Left ventricle myocardium inferior (tissue), 1 donor: ENCODE measurements around the gene PHYKPL. TPM values are rescaled to one million over a fixed set of nuclear protein-coding genes. Genes with fewer than 3 reads are reported as not detected.

Experiments
- DNase-seq: peaks from one replicate; pipeline ENCODE4 v3.0.0-alpha.2; 2020
- H3K27ac ChIP-seq: fragments of 200-600 bp; replicated peaks from 2 replicates; pipeline ENCODE4 v1.8.0; 2021
- H3K27me3 ChIP-seq: fragments of 200-600 bp; 2 replicates; pipeline ENCODE4 v1.8.0; 2021; ENCODE audit warnings: low read depth
- H3K36me3 ChIP-seq: fragments of 200-600 bp; 2 replicates; pipeline ENCODE4 v1.8.0; 2021
- H3K4me1 ChIP-seq: fragments of 200-600 bp; 2 replicates; pipeline ENCODE4 v1.8.0; 2021
- H3K4me3 ChIP-seq: fragments of 200-600 bp; 2 replicates; pipeline ENCODE4 v1.8.0; 2021; ENCODE audit warnings: mild to moderate bottlenecking, moderate library complexity
- H3K9me3 ChIP-seq: fragments of 200-600 bp; replicated peaks from 2 replicates; pipeline ENCODE4 v1.8.0; 2021
- intact Hi-C: fragments of 100-400 bp; cut with micrococcal nuclease; formaldehyde crosslinking; loops from one replicate; pipeline ENCODE4 v1.11.0; 2022
- total RNA-seq: library from RNA; stranded (reverse); fragmentation: NEBNext Ultra II Directional; extraction: Animal tissue kit (Norgen Biotek cat#: 25700); gene quantifications from one replicate; pipeline ENCODE4 v1.2.1, GENCODE V29; 2021
- TF ChIP-seq, protein P1 (sequence below): fragments of 200-600 bp; IDR thresholded peaks from 2 replicates; pipeline ENCODE4 v1.8.0; 2021; ENCODE audit warnings: antibody characterized with exemption, mild to moderate bottlenecking, borderline replicate concordance
- donor health status: DM: no; HTN: yes; CAD: no; lungs with severe emphysema.

Gene PHYKPL
- total RNA-seq, 1 donor from 2014 or later: 34.0 TPM

DNA sequence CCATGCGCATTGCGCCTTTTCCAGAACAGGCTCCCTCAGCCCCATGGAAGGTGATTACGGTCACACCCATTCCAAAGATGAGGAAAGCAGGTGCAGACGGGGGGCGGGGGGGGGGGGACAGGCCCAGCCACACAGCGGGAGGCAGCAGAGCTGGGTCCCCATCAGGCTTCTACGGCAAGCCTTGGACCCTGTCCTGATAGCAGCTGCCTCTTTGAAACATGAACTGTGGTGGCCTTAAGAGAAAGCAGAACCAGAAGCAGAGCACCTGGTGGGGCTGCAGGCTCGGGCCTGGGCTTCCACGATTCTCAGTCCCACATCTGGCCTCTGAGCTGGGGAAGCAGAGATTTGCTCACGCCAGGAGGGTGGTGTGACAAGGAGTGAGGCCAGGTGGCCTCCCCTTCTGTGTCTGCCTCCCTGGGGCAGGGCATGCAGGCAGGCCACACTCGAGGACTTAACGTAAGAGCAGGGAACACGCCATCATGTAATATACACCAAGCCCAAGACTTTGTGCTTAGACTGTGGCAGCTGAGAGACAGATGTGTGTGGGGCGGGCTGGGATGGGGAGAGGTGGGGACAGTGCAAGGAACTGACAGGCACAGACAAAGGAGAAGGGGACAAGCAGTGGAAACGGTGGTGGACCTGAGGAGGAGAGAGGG is 14.2 kb upstream of the PHYKPL start:
- H3K27ac ChIP-seq: no peak overlapping the region
- peaks cover 26% of the 10 kb centered on the region for H3K4me1 ChIP-seq
- no peaks in the 10 kb centered on the region for H3K27me3 ChIP-seq
- no peaks in the 10 kb centered on the region for H3K9me3 ChIP-seq
- DNase-seq: no peak
- no peak overlapping the region for H3K4me3 ChIP-seq
- intact Hi-C loops: no loop called here
- TF ChIP-seq, protein P1, sequence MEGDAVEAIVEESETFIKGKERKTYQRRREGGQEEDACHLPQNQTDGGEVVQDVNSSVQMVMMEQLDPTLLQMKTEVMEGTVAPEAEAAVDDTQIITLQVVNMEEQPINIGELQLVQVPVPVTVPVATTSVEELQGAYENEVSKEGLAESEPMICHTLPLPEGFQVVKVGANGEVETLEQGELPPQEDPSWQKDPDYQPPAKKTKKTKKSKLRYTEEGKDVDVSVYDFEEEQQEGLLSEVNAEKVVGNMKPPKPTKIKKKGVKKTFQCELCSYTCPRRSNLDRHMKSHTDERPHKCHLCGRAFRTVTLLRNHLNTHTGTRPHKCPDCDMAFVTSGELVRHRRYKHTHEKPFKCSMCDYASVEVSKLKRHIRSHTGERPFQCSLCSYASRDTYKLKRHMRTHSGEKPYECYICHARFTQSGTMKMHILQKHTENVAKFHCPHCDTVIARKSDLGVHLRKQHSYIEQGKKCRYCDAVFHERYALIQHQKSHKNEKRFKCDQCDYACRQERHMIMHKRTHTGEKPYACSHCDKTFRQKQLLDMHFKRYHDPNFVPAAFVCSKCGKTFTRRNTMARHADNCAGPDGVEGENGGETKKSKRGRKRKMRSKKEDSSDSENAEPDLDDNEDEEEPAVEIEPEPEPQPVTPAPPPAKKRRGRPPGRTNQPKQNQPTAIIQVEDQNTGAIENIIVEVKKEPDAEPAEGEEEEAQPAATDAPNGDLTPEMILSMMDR: no peak
- H3K36me3 ChIP-seq: no peaks in the 10 kb centered on the region

DNA sequence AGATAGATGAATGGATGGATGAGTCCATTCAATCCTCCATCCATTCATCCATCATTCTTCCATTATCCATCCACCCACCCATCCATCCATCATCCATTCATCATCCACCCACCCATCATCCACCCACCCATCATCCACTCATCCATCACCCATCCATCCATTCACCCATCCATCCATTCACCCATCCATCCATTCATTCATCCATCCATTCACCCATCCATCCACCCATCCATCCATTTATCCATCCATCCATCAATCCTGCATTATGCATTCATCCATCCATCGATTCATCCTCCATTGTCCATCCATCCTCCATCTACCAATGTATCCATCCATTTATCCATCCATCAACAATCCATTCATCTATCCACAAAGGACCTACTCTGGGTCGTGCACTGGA is 12.8 kb upstream of the PHYKPL start:
- no peak overlapping the region for H3K4me3 ChIP-seq
- no peaks in the 10 kb centered on the region for H3K9me3 ChIP-seq
- intact Hi-C loops: no loop called here
- H3K4me1 ChIP-seq: peaks cover 36% of the 10 kb centered on the region
- H3K36me3 ChIP-seq: no peaks in the 10 kb centered on the region
- no peaks in the 10 kb centered on the region for H3K27me3 ChIP-seq
- TF ChIP-seq, protein P1: no peak
- no peak for DNase-seq
- H3K27ac ChIP-seq: no peak overlapping the region

DNA sequence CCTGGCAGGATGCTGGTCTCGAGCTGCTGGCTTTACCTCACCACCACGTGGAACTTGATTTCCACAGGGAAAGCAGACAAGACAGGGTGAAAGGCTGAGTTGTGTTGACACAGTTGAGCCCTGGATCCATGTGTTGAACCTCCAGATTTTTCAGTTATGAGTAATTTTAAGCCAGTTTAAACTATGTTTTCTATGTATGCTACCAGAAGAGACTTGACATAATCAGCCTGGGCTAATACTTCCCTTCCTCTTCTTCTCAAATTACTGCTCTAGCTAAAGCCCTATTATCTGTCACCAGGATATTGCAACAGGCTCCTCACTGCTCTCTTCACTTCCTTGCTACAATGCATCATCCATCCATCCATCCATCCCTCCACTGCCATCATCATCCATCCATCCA is 12.0 kb upstream of the PHYKPL start:
- intact Hi-C loops: no loop called here
- peaks cover 36% of the 10 kb centered on the region for H3K4me1 ChIP-seq
- DNase-seq: no peak
- TF ChIP-seq, protein P1: no peak
- H3K9me3 ChIP-seq: no peaks in the 10 kb centered on the region
- H3K36me3 ChIP-seq: no peaks in the 10 kb centered on the region
- H3K27ac ChIP-seq: no peak overlapping the region
- no peak overlapping the region for H3K4me3 ChIP-seq
- H3K27me3 ChIP-seq: no peaks in the 10 kb centered on the region

DNA sequence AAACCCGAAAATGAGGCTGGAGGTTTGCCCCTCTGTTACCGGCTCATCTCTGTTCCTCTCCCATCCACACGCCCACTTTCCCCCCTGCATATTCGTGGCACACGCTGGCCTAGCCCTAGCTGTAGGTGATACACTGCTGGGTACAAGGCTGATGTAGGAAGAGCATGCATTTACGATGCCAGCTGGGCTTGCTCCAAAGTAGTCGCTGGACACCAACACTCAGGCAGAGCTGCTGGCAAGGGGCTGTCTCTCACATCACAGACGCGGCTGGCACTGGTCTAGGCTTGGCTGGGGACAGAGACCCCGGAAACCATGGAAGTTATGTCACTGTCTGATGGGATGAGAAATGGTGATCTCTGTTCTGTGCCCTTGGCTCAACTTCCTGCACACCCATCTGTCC is 9.8 kb upstream of the PHYKPL start:
- Histone ChIP-seq H3K9me3 (no peaks in the 10 kb centered on the region), H3K27ac (no peak overlapping the region), H3K4me3 (no peak overlapping the region), H3K4me1 (peaks cover 49% of the 10 kb centered on the region), H3K27me3 (no peaks in the 10 kb centered on the region), H3K36me3 (no peaks in the 10 kb centered on the region)
- intact Hi-C loops: no loop called here
- DNase-seq: peak; percentile 58
- TF ChIP-seq, protein P1: no peak

DNA sequence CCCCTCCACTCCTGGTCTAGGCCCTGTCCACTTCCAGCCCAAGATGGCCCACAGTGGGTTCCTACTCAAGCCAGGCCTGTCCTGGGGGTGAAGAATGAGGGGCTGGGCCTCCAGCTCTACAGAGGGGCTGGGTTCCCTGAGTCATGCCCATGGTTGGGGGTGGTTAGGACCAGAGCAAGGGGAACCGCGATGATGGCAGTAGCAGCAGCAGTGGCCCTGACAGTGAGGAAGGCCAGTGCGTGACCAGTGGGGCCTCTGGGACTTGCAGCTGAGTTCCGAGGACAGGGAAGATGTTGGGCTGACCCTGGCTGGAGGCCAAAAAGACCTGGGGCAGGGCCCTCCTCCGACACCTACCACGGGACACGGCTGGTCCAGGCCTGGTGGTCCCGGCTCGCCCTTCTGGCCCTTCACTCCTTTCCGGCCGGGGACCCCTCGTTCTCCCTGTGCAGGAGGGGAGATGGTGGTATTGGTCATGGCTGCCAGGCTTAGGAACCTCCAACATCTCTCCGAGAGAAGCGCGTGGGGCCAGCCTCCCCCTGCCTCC is 9.2 kb upstream of the PHYKPL start:
- no peak for DNase-seq
- no peaks in the 10 kb centered on the region for H3K9me3 ChIP-seq
- peaks cover 56% of the 10 kb centered on the region for H3K4me1 ChIP-seq
- H3K27ac ChIP-seq: peak overlapping the region; percentile 71
- TF ChIP-seq, protein P1: no peak
- no peaks in the 10 kb centered on the region for H3K27me3 ChIP-seq
- intact Hi-C loops: no loop called here
- H3K36me3 ChIP-seq: no peaks in the 10 kb centered on the region
- H3K4me3 ChIP-seq: no peak overlapping the region
